RKO (cell line): ENCODE measurements around the gene GDAP2.
"Not testable (repeated sequence)": the region's sequence is repeated elsewhere in the genome, so short reads cannot be mapped to it uniquely, and the experiment has no call there.

ENCODE experiments used
- DNase-seq: peaks from one replicate; pipeline ENCODE4 v3.0.0-alpha.2; 2016; ENCODE audit warnings: low spot score

GDAP2 gene

DNA sequence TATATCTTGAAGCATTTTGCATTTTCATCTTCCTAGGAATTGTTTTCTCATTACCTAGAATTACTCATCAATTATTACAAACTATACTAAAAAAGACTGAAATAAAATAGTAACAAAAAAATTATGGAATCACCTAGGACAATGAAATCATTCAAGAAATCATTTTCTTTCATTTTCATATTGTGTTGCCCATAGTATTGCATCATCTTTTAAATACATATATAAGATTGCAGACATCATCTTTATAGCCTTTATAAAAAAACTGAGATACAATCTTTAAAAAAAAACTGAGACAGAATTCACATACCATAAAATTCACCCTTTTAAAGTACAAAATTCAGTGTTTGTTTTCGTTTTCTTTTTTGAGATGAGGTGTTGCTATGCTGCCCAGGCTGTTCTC is 29.6 kb downstream of the GDAP2 start:
- no peak for DNase-seq

DNA sequence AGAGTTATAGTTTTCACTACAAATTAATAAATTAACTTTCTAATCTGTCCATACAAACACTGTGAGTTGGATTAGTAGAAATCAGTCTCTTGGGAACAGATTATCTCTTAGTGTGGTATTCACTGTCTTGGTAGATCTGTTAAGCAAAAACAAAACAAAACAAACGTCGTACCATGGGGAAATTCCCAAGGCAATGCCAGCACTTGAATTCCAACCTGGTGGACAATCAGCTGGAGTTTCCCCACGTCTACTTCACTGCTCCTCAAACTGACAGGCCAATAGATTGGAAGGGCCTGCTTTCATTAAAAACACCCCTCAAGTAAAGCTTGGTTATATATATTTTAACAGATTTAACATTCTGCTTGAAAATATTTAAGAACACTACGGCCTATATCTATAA is 31.9 kb downstream of the GDAP2 start:
- DNase-seq: no peak

DNA sequence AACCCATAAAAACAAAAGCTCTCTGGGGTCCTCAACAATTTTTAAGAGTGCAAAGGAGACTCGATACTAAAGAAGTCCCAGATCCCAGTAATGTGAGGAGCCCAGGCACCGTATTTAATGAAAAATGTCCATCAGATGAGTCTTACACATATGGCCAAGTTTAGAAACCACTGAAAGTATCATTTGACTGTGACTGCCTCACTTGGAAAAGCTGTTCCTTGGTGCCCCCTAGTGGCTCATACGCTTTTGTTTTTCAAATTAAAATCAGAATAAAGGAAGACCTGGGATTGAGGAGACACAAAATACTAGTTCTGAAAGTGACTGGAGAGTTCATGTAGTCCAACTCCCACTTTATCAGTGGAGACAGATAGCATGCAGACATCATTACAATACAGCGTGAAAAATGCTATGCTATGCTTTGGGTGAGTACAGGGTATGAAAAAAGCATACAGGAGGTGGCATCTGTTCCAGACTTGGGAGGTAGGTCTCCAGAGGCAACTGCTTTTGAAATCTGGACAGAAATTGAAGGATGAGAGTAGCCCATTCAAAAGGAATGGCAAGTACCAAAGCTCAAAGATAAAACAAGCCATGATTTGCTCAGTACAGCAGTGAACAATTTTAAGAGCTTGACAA is 33.8 kb downstream of the GDAP2 start:
- DNase-seq: peak; percentile 88

DNA sequence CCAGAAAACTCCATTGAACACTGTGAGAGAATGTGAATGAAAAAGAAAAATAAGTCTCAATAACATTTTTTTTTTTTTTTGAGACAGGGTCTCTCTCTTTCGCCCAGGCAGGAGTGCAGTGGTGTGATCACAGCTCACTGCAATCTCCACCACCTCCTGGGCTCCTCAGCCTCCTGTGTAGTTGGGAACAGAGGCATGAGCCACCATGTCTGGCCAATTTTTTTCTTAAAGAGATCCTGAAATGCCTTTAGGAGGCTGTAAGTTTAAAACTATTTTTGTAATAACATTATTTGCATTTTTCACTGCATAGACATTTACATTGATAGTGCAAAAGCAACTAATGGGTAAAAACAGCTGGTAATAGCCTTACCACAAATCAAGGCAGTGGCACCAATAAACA is 35.3 kb downstream of the GDAP2 start:
- no peak for DNase-seq

DNA sequence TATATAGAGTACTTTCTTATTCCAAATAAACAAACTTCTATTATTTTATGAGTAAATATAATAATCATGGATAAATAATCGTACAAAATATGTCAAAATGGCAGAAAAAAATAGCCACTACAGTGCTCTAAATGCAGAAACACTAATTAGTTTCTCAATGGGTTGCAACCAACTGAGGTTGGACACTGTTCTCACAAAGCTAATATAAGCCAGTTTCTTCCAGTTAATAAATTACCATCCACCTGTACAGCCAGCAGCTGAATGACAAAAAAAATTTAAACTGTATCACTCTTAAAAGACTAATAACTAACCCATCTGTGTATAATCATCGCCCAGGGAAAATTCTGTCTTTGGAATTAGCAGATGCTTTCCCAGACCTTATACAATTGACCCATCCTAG is 36.9 kb downstream of the GDAP2 start:
- no peak for DNase-seq

DNA sequence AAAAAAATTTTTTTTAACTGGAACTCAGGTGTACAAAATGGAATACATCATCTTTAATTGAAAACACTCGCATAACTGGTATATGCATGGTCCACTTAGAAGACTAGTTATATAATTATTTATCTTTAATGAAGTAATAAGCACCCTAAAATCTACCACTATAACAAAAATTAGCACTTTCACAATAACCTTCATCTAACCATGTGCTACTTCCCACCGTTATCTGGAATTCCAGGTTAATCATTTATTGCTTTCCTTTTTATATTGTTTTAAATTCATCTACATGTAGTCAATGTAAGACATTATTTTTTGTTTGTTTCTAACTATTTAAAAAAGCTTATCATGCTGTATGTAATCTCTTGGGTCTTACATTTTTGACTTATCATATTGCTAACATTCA is 39.0 kb downstream of the GDAP2 start:
- no peak for DNase-seq

DNA sequence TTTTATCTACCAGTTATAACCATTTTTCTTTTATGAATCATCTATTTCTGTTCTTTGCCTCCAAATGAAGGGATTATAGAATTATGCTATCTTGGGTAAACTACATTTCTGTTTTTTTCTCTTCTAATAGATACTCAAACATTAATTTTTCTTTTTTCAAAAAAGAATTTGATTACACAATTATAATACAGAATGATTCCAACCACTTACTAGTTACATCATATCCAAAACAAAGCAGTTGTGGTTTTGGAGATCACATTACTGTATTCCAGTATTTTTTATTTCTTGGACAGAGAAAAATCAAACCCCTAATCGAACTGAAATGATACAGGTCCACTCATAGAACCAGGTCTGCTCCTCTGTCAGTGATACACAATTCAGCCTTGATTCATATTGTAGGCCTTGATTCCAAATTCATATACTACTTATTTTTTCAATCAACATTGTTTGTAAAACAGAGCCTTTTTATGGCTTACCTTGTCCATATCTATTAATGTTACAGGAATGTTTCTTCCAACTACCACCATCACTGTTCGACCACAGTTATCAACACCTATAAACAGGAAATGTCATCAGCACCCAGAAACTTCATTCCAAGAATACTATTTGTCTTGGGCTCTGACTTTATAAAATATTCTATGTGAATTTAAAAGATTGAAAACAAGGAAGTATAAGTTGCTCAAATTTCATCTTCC is 43.2 kb downstream of the GDAP2 start:
- no peak for DNase-seq

DNA sequence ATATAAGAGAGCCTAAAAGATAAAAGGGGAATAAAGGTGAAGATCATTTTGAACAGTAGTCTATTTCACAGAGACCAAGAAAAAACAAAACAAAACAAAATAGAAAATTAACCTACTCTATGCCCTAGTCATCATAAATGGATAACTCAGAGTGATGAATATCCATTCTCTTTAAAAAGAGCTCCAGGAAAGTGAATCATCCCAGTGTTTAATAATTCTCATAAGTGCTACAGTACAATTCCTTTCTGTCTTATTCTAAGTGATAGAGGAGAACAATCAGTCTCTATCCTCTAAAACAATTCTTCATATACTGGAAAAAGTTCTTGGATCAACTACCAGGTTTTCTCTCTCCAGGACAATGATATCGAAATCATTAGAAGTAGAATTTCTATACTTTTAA is 45.8 kb downstream of the GDAP2 start:
- DNase-seq: no peak

DNA sequence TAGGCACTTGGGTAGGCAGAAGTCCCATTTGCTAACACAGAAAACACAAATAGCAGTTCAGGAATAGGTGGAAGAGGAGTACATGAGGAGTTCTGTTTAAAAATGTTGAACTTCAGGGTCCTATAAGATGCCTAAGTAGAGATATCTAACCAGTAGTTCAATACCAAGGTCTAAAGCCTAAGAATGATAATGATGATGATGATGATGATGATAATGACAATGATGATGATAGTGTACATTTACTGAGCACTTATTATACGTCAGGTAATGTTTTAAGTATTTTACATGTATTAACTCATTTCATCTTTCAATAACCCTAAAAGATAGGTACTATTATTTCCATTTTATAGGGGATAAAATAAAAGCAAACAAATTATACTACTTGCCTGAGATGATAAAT is 50.1 kb downstream of the GDAP2 start:
- no peak for DNase-seq

DNA sequence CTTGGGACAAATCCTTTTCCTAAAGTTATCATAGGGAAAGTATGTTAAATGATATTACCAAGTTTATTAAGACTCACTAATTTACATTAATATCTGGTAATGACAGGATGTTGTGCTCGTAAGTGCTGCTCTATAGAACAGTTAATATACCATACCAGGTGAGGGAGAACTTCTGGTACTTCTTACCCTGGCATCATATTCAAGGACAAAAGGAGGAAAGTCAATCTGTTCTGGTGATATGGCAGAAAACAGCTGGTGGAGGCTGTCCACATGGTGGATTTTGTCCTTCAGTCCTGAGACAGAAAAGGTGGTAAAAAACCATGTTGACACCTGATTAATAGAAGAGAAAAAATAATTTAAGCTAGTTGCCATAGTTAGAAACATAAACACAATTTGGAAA is 51.6 kb downstream of the GDAP2 start:
- DNase-seq: no peak

DNA sequence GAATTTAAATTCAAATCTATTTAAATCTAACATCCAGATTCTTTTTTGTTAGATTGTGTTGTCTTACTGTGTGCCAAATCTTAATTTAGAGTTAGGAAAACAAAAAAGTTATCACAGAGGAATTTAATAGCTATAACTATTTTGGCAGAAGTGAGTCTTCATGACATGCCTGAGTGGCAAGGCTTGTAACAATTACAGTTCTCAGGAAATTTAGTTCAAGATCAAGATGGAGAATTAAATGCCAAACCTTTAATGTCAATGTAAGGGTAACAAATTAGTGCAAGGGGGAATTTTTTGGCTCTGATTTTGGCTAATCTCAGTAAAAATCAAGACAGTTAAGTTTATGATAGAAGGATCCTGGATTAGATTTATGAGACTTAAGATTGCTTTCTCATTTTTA is 58.4 kb downstream of the GDAP2 start:
- DNase-seq: no peak

DNA sequence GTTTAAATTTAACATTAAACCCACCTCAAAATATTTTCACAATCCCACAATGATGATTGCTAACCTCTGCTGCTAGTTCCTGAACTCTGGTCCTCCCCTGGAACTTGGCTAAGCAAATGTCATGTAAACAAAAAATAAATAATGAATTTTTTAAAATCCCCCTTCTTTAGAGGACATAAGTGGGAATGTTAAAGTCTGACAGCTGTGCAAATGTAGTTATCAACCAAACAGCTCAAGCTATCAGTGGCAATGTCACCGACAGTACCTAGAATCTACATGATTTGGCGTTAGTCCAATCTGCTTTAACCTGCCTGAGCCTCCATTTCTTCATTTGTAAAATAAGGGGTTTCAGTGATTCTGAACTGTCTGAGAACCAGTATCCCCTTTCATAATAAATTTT is 67.7 kb downstream of the GDAP2 start:
- DNase-seq: no peak

DNA sequence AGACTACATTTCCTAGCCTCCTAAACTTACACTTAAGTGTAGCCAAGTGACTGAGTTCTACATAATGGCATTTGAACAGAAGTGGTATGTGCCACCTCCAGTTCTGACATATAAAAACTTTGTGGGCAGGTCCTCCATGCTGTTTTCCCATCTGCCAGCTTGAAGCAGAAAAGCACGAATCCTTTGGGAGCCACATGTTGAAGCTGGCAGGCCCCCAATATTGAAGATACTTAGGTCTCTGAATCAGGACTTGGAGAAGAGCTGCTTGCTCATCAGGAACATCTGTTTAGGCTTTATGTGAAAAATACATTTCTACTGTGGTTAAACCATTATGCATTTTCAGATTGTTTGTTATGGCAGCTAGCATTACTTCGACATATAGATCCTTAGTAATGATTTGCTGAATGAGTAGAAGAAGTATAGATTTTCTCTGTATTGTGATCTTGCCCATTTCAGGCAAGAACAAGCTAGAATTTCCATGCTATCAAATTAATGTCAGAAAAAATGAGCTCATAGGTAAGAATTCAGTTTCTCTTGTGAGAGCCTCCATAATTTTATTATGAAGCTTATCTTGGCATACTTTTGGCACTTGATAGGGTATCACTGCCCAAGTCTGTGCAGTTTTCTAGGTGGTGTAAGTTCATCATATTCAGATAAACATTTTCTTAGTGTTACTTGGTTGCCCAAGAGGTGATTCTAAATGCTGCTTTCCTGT is 68.4 kb downstream of the GDAP2 start:
- no peak for DNase-seq

DNA sequence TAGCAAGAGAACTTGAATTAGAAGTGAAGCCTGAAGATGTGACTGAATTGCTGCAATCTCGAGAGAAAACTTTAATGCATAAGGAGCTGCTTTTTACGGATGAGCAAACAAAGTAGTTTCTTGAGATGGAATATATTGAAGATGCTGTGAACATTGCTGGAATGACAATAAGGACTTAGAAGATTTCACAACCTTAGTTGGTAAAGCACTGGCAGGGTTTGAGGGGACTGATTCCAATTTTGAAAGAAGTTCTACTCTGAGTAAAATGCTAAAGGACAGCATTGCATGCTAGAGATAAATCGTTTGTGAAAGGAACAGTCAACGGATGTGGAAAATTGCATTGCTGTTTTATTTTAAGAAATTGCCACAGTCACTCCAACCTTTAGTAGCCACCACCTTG is 69.5 kb downstream of the GDAP2 start:
- no peak for DNase-seq

DNA sequence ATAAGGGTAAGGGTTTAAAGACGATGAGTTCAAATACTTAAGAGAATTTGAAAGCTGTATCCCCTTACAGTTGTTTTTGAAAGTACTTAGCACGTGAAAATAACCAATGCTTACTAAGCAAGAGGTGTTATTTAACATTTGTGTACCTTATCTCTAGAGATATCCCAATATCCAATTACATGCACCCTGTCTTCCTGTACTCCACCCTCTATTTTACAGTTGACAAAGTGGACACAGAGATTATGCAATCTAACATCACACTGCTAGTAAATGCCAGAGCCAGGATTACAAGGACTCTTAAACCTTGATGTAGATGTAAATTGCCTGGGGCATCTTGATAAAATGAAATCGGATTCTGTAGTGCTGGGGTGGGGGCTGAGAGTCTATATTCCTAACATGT is 72.0 kb downstream of the GDAP2 start:
- no peak for DNase-seq

DNA sequence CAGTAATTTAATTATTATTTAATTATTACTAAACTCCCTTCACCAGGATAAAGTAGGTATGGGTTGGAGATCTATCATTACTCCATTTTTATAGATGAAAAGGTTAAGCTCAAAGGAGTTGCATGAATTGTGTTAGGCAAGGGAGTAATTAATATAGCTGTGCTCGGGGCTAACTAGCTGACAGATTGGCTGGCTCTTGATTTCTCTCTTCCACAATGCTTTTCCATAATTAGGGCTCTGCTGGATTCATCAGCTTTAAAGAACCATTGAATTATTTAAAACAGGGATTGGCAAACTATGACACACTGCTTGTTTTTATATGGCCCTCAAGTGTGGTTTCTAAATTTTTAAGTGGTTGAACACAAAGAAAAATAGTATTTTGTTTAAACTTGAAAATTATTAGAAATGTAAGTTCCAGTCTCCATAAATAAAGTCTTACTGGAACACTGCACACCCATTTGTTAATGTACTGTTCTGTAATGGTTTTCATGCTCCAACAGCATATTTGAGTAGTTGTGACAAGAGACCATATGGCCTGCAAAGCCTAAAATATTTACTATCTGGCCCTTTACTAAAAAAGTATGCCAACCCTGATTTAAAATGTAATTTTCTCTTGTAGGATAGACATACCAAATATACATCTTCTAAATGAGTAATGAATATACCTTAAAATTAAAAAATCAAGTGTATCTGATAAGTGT is 76.4 kb downstream of the GDAP2 start:
- no peak for DNase-seq

DNA sequence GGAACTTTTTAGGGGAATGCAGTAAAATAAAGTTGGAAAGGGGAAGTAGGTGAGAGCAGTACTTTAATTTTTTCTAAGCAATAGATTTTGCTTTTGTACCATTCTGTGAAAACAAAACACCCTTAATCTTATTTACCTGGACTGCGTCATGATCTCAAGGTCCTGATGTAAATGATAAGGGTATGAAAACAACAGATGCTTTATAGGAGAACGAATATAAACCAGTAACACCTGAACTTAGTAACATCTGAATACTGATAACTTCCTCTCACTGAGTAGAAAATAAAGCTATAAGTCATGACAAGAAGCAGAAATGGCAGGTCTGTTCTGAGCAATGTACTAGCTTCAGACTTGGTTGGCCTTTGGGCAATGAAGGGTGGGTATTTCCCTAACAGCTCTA is 77.7 kb downstream of the GDAP2 start:
- no peak for DNase-seq

DNA sequence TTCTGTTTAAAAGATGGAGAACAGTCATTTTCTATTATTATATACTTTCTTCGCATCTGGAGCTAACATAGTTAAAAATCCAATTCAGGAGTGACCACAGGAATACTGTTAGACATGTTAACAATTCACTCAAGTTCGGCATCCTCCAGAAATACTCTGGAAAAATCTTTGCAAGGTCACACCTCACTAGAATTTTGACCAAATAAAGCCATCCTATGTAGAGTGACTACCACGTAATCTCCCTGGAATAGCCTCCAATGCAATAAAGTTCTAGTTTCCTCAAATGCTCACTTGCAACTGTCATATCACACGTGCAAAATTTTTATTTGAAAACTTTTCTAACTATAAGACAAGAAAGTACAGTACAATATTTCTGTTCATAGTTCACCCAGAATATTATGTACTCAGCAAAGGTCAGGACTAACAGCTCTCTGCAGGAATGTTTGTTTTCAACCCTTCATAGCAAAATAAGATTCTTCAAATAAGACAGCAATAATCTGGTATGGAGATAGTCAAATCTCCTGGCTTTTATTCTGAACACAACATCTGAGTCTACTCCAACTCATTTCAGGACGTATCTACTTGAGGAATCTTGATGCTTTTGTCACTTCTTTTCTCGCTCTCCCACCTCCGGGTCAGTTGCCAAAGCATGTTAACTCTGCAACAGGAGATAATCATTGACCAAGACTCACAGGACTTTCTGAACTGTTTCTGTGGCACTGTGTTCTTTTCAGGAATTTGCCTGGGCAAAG is 82.6 kb downstream of the GDAP2 start:
- DNase-seq: no peak

DNA sequence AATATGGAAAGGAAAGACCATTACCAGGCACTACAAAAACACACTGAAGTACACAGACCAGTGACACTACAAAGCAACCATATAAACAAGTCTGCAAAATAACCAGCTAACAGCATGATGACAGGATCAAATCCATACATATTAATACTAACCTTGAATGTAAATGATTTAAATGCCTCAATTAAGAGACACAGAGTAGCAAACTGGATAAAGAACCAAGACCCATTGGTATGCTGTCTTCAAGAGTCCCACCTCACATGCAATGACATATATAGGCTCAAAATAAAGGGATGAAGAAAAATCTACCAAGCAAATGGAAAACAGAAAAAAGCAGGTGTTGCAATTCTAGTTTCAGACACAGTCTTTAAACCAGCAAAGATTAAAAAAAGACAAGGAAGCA is 84.9 kb downstream of the GDAP2 start:
- not testable (repeated sequence) for DNase-seq

DNA sequence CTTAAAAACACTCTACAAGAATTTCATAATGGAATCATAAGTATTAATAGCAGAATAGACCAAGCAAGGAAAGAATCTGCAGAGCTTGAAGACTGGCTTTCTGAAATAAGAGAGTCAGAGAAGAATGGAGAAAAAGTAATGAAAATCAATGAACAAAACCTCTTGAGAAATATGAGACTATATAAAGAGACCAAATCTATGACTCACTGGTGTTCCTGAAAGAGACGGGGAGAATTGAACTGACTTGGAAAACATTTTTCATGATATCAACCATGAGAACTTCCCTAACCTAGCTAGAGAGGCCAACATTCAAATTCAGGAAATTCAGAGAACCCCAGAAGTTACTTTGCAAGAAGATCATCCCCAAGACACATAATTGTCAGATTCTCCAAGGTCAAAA is 85.6 kb downstream of the GDAP2 start:
- no peak for DNase-seq

DNA sequence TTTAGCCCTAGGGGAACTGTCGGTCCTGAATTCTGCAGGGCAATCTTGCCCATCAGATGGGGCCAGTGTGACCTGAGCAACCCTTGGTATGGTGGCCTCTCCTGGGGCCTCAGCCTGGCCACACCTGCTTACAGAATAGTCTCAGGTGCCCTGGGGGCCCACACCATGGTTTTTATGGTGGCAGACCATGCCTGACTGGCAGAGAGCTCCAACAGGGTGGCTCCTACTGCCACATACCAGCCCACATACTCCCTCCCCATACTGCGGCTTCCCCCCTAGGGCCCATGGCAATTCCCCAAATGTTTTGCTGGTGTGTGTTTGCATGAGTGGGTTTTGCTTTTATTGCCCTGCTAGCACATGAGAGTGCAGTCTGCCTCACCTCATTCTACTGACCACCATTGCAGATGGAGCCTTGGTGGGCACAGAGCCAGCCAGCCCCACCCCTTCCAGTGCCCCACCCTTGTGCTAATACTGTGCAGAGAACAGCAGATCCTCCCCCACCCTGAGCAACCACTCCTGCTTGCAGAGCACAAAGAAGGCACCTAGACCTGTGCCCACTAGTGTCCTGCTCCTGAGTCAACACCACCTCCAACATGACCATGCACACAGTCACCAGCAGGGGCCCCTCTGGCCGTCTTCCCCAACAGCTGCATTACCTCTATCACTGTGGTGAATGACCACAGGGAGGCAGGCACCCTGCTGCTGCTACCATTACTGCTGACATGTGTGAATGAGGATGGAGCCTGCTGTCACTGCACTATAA is 86.8 kb downstream of the GDAP2 start:
- no peak for DNase-seq
